Activated CD4-positive, alpha-beta T cell treated with anti-CD3 and anti-CD28 coated beads, Interleukin-2, Interleukin-4, amounts not matched to agents 100 ng/mL and 50 ng/mL, durations not matched to agents 16 hours and 8 hours (primary cell): ENCODE results near the gene SCAMP4.
"Not testable (repeated sequence)": the region's sequence is repeated elsewhere in the genome, so short reads cannot be mapped to it uniquely, and the experiment has no call there.

Experiments
- DNase-seq: peaks from one replicate; pipeline ENCODE4 v3.0.0-alpha.2; 2020; ENCODE audit warnings: low spot score

SCAMP4 gene

GRCh38 chr19:1866693-1867348 lies 38.4 kb upstream of the SCAMP4 start:
- no peak for DNase-seq

- no peak for DNase-seq
These were observed 37.9 kb upstream of the SCAMP4 start for GRCh38 chr19:1867349-1867724.

GRCh38 chr19:1868971-1869370 lies 36.2 kb upstream of the SCAMP4 start:
- DNase-seq: no peak

GRCh38 chr19:1871140-1871597 lies 34.0 kb upstream of the SCAMP4 start:
- DNase-seq: no peak

- DNase-seq: no peak
These were observed 33.6 kb upstream of the SCAMP4 start for GRCh38 chr19:1871630-1872029.

GRCh38 chr19:1872807-1873523 lies 32.2 kb upstream of the SCAMP4 start:
- DNase-seq: no peak

GRCh38 chr19:1873524-1874473 lies 31.4 kb upstream of the SCAMP4 start:
- no peak for DNase-seq

- DNase-seq: no peak
These were observed 30.5 kb upstream of the SCAMP4 start for GRCh38 chr19:1874554-1875185.

GRCh38 chr19:1875265-1875645 lies 29.9 kb upstream of the SCAMP4 start:
- DNase-seq: not testable (repeated sequence)

- peak; percentile 91 for DNase-seq
These were observed 29.3 kb upstream of the SCAMP4 start for GRCh38 chr19:1875646-1876495.

GRCh38 chr19:1876496-1877279 lies 28.5 kb upstream of the SCAMP4 start:
- not testable (repeated sequence) for DNase-seq

GRCh38 chr19:1877280-1877660 lies 27.9 kb upstream of the SCAMP4 start:
- not testable (repeated sequence) for DNase-seq

GRCh38 chr19:1878583-1878982 lies 26.6 kb upstream of the SCAMP4 start:
- not testable (repeated sequence) for DNase-seq

GRCh38 chr19:1879982-1880381 lies 25.2 kb upstream of the SCAMP4 start:
- DNase-seq: not testable (repeated sequence)

- no peak for DNase-seq
These were observed 24.4 kb upstream of the SCAMP4 start for GRCh38 chr19:1880611-1881392.

- DNase-seq: not testable (repeated sequence)
These were observed 23.7 kb upstream of the SCAMP4 start for GRCh38 chr19:1881393-1882088.

- peak; percentile 85 for DNase-seq
These were observed 23.0 kb upstream of the SCAMP4 start for GRCh38 chr19:1882089-1882785.
